Midbrain (tissue), 1 donor: ENCODE measurements around the gene PEX14.

Experiments used
- DNase-seq: peaks from one replicate; lab custom pipeline; 2025; lab: John Stamatoyannopoulos, UW

The PEX14 gene

GRCh38 chr1:10631811-10632593 lies 157.3 kb downstream of the PEX14 start:
- no peak for DNase-seq

GRCh38 chr1:10632691-10633090 lies 157.9 kb downstream of the PEX14 start:
- DNase-seq, result no peak

GRCh38 chr1:10633416-10633815 lies 158.7 kb downstream of the PEX14 start:
- DNase-seq, result no peak

- DNase-seq, result no peak
Observed at GRCh38 chr1:10634075-10634427, 159.3 kb downstream of the PEX14 start.

GRCh38 chr1:10634428-10635084 lies 159.8 kb downstream of the PEX14 start:
- DNase-seq, result no peak

- no peak for DNase-seq
Observed at GRCh38 chr1:10635085-10635896, 160.5 kb downstream of the PEX14 start.

- DNase-seq, result no peak
Observed at GRCh38 chr1:10635992-10636391, 161.2 kb downstream of the PEX14 start.

- no peak for DNase-seq
Observed at GRCh38 chr1:10637400-10637799, 162.7 kb downstream of the PEX14 start.

GRCh38 chr1:10637834-10638558 lies 163.2 kb downstream of the PEX14 start:
- no peak for DNase-seq

GRCh38 chr1:10638559-10639005 lies 163.8 kb downstream of the PEX14 start:
- DNase-seq, result no peak

GRCh38 chr1:10639011-10639774 lies 164.4 kb downstream of the PEX14 start:
- no peak for DNase-seq

GRCh38 chr1:10639775-10640578 lies 165.2 kb downstream of the PEX14 start:
- no peak for DNase-seq

- no peak for DNase-seq
Observed at GRCh38 chr1:10640843-10641553, 166.2 kb downstream of the PEX14 start.

GRCh38 chr1:10641976-10642375 lies 167.2 kb downstream of the PEX14 start:
- no peak for DNase-seq

- DNase-seq, result no peak
Observed at GRCh38 chr1:10642403-10643080, 167.8 kb downstream of the PEX14 start.

- DNase-seq, result no peak
Observed at GRCh38 chr1:10643607-10644306, 169.0 kb downstream of the PEX14 start.

GRCh38 chr1:10644307-10645128 lies 169.8 kb downstream of the PEX14 start:
- DNase-seq, result no peak
